ENCODE data around the gene KIAA0232.
"Not testable (repeated sequence)": the region's sequence is repeated elsewhere in the genome, so short reads cannot be mapped to it uniquely, and the experiment has no call there.

The KIAA0232 gene

GRCh38 chr4:6804082-6804752 lies 21.7 kb downstream of the KIAA0232 start:
- no peak for DNase-seq (ENCODE audit: low read depth)

- no peak for DNase-seq (ENCODE audit: low read depth)
Measured at GRCh38 chr4:6806924-6807626, 24.5 kb downstream of the KIAA0232 start.

GRCh38 chr4:6808259-6808658 lies 25.7 kb downstream of the KIAA0232 start:
- no peak for DNase-seq (ENCODE audit: low read depth)

- DNase-seq (ENCODE audit: low read depth): no peak
Measured at GRCh38 chr4:6811165-6811564, 28.6 kb downstream of the KIAA0232 start.

- no peak for DNase-seq (ENCODE audit: low read depth)
Measured at GRCh38 chr4:6812766-6813165, 30.2 kb downstream of the KIAA0232 start.

- DNase-seq (ENCODE audit: low read depth): no peak
Measured at GRCh38 chr4:6813725-6814124, 31.2 kb downstream of the KIAA0232 start.

GRCh38 chr4:6815029-6815836 lies 32.7 kb downstream of the KIAA0232 start:
- DNase-seq (ENCODE audit: low read depth): no peak

GRCh38 chr4:6819295-6819694 lies 36.8 kb downstream of the KIAA0232 start:
- DNase-seq (ENCODE audit: low read depth): no peak

GRCh38 chr4:6820695-6821094 lies 38.2 kb downstream of the KIAA0232 start:
- DNase-seq (ENCODE audit: low read depth): no peak

- no peak for DNase-seq (ENCODE audit: low read depth)
Measured at GRCh38 chr4:6824071-6824470, 41.5 kb downstream of the KIAA0232 start.

- no peak for DNase-seq (ENCODE audit: low read depth)
Measured at GRCh38 chr4:6824772-6825402, 42.4 kb downstream of the KIAA0232 start.

- DNase-seq (ENCODE audit: low read depth): no peak
Measured at GRCh38 chr4:6825403-6825802, 42.9 kb downstream of the KIAA0232 start.

GRCh38 chr4:6826781-6827508 lies 44.4 kb downstream of the KIAA0232 start:
- DNase-seq (ENCODE audit: low read depth): peak; percentile 69

- DNase-seq (ENCODE audit: low read depth): no peak
Measured at GRCh38 chr4:6829086-6829485, 46.6 kb downstream of the KIAA0232 start.

GRCh38 chr4:6834867-6835266 lies 52.3 kb downstream of the KIAA0232 start:
- no peak for DNase-seq (ENCODE audit: low read depth)

- not testable (repeated sequence) for DNase-seq (ENCODE audit: low read depth)
Measured at GRCh38 chr4:6835616-6836015, 53.1 kb downstream of the KIAA0232 start.

GRCh38 chr4:6837106-6837505 lies 54.6 kb downstream of the KIAA0232 start:
- DNase-seq (ENCODE audit: low read depth): not testable (repeated sequence)

- DNase-seq (ENCODE audit: low read depth): no peak
Measured at GRCh38 chr4:6839579-6839978, 57.1 kb downstream of the KIAA0232 start.

- peak; percentile 12 for DNase-seq (ENCODE audit: low read depth)
Measured at GRCh38 chr4:6840062-6840976, 57.8 kb downstream of the KIAA0232 start.

- DNase-seq (ENCODE audit: low read depth): no peak
Measured at GRCh38 chr4:6845027-6845426, 62.5 kb downstream of the KIAA0232 start.

GRCh38 chr4:6845574-6845973 lies 63.0 kb downstream of the KIAA0232 start:
- no peak for DNase-seq (ENCODE audit: low read depth)
